IPS-NIHi7 (cell line): ENCODE data around the gene MSI2.

ENCODE experiments used
- DNase-seq: peaks from one replicate; pipeline ENCODE4 v3.0.0; 2012; ENCODE audit warnings: mixed read lengths; ENCODE audit errors: extremely low spot score

Gene MSI2

GRCh38 chr17:57595947-57596695 lies 339.8 kb downstream of the MSI2 start:
- no peak for DNase-seq

GRCh38 chr17:57597101-57597500 lies 340.8 kb downstream of the MSI2 start:
- no peak for DNase-seq

- peak; percentile 78 for DNase-seq
Measured at GRCh38 chr17:57597531-57598453, 341.5 kb downstream of the MSI2 start.

GRCh38 chr17:57599271-57600045 lies 343.1 kb downstream of the MSI2 start:
- DNase-seq = no peak

GRCh38 chr17:57600074-57600473 lies 343.8 kb downstream of the MSI2 start:
- DNase-seq = no peak

- DNase-seq = peak; percentile 58
Measured at GRCh38 chr17:57601143-57601735, 344.9 kb downstream of the MSI2 start.

GRCh38 chr17:57602896-57603295 lies 346.6 kb downstream of the MSI2 start:
- no peak for DNase-seq

- DNase-seq = no peak
Measured at GRCh38 chr17:57603546-57603945, 347.2 kb downstream of the MSI2 start.

GRCh38 chr17:57603978-57604377 lies 347.7 kb downstream of the MSI2 start:
- DNase-seq = no peak

- no peak for DNase-seq
Measured at GRCh38 chr17:57604771-57605674, 348.7 kb downstream of the MSI2 start.

- no peak for DNase-seq
Measured at GRCh38 chr17:57605675-57606105, 349.4 kb downstream of the MSI2 start.

- no peak for DNase-seq
Measured at GRCh38 chr17:57606111-57606875, 350.0 kb downstream of the MSI2 start.

GRCh38 chr17:57607553-57608120 lies 351.3 kb downstream of the MSI2 start:
- DNase-seq = no peak

- DNase-seq = no peak
Measured at GRCh38 chr17:57608369-57609124, 352.2 kb downstream of the MSI2 start.

- DNase-seq = no peak
Measured at GRCh38 chr17:57609125-57609877, 353.0 kb downstream of the MSI2 start.

- DNase-seq = no peak
Measured at GRCh38 chr17:57609878-57610270, 353.6 kb downstream of the MSI2 start.

- DNase-seq = peak; percentile 75
Measured at GRCh38 chr17:57612202-57613071, 356.1 kb downstream of the MSI2 start.
